GM12872 (cell line): Measurements from ENCODE around the gene CD160.

ENCODE experiments used
- TF ChIP-seq, protein P1 (sequence below): IDR thresholded peaks from 3 replicates; pipeline ENCODE4 v1.5.1; 2011; ENCODE audit warnings: low read depth, mild to moderate bottlenecking, low read length, moderate library complexity; ENCODE audit not compliant: insufficient read depth

CD160 gene

DNA sequence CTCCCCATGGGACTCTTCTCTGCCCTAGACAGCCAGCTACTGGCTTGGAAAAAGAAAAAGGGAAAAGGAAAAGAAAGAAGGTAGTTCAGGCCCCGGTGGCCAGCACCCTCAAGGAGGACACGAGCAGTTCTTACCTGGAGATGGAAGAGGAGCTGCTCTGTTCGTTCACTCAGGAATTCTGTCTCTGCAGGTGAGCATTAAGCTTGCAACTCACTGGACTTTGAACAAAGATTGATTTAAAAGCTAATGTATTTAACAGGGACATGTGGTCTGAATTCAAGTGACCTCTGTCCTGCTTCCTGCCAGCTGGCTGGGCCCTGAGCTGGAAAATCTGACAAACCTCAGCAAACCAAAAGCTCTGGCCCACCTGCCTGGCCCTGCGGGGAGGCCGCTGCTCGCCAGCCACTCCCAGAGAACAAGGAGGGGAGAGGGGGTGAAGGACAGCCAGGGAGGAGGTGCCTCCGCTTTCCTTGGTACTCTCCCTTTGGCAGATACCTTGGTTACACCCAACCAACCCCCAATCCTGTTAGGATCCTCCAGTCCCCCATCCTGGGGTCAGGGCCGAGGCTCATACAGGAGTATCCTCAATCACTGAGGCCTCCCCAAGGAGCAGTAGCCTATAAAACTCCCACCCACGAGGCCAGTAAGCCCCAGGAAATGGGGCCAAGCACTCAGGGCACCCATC is 12.0 kb upstream of the CD160 start, which contains the start of gene PDZK1:
Gene PDZK1, minus strand, starts transcription at position 186 of the 685 bp plus-strand sequence. CDS start 19,347 bp downstream, outside the sequence.
- TF ChIP-seq, protein P1, sequence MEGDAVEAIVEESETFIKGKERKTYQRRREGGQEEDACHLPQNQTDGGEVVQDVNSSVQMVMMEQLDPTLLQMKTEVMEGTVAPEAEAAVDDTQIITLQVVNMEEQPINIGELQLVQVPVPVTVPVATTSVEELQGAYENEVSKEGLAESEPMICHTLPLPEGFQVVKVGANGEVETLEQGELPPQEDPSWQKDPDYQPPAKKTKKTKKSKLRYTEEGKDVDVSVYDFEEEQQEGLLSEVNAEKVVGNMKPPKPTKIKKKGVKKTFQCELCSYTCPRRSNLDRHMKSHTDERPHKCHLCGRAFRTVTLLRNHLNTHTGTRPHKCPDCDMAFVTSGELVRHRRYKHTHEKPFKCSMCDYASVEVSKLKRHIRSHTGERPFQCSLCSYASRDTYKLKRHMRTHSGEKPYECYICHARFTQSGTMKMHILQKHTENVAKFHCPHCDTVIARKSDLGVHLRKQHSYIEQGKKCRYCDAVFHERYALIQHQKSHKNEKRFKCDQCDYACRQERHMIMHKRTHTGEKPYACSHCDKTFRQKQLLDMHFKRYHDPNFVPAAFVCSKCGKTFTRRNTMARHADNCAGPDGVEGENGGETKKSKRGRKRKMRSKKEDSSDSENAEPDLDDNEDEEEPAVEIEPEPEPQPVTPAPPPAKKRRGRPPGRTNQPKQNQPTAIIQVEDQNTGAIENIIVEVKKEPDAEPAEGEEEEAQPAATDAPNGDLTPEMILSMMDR, result no peak

DNA sequence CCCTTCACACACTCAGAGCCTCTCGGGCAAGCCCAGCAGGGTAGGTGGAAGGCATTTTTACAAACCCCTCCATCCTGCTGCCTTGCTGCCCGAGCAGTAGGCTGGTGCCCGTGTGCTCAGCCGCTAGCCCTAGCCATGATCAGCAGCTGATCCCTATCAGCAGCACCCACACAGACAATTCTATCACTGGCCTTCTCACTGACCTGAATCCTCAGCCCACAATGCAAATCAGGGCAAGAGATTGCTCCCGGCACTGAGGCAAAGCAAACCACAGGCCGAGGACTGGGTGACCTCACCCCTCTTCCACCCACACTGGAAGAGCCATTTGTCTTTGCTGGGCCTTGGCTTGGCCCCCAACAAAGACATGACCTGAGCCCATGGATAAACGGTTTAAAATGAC is 11.2 kb upstream of the CD160 start:
- TF ChIP-seq, protein P1, result no peak

DNA sequence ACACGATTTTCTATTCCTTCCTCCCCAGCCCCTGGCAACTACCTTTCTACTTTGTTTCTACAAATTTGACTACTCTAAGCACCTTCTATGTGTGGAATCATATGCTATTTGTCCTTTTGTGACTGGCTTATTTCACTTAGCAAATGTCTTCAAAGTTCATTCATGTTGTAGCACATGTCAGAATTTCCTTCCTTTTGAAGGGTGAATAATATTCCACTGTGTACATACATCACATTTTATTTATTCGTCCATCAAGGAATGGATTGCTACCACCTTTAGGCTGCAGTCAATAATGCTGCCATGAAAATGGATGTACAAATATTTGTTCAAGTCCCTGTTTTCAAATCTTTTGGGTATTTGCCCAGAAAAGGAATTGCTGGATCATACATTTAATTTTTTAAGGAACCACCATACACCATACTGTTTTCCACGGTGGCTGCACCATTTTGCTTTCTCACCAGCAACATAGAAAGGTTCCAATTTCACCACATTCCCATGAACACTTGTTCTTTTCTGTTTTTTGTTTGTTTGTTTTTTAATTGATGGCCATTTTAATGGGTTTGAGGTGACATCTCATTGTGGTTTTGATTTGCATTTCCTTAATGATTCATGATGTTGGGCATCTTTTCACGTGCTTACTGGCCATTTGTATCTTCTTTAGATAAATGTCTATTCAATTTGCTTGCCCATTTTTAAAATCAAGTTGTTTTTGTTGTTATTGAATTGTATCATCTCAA is 8.8 kb upstream of the CD160 start:
- TF ChIP-seq, protein P1, result no peak

DNA sequence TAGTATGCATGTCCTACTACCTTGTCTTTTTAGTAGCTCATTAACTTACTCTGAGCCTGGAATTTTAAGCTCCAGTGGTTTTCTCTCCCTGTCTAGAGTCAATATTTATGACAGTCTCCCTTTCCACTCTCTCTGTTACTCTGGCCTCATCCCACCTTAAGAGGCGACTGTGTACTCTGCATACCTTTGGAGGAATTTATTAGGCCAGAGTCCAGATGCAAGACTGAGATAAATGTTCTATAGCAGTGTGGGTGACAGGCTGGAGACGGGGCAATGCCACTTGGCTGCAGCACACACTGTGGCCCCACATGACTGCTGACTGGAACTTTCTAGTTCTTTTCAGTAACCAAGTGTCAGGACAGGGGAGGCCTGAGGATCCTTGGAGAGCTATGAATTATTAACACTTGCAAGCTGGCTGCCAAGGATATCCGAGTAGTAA is 8.1 kb upstream of the CD160 start:
- TF ChIP-seq, protein P1, result no peak

DNA sequence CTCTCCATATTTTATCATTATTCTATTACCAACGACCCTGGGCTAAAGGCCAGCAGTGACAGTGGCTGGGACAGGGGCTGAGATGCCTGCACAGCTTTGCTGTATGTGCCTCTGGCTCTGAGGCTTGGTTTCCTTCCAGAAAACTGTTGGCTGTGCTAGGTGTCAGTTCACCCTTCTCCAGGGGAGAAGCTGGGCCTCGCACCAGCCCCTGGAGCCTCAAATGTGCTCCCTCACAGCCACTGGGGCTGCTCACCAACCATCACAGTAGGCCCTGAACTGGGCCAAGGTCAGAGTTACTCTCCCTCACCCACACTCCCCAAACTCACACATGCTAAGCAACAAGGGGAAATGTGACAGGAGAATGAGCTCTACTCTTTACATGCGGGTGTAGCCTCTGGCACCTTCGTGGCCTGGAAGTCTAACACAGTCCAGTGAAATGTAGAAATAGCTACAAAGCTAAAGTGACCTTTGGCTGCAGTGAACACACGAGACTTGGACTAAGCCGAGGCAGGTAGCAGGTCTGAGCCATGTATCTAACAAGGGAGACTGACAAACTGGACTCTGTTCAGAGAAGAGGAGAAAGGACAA is 4.7 kb upstream of the CD160 start:
- TF ChIP-seq, protein P1, result no peak

DNA sequence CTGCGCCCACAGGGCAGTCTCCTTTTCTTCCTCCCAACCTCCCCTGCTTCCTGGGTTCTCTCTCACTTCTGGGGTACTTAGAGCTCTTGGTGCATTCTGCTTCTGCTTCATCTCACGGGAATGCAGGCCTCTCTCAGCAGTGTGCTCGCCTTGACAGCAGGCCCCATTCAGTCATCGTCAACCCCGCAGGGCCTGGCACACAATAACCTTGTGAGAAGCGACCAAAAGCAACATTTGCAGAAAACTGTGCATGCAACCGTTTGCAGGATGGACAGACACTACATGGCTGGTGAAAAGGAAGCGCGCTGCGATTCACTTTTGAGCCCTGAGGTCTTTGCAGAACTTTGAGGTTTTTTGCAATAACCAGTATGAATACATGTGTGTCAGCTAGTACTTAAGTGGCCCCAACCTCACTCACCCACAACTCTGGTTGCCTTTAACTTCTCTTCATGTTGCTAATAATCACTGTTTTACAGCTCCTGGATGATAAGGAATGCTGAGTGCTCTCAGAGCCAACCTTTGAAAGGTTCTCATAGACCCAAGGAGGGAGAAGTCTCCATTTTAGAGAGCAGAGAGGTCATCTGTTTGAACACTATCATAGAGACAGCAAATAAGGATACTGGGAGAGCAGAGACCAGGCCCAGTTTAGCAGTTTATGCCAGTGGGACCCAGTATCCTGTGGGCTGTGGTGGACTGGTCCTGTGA is 2.5 kb upstream of the CD160 start:
- TF ChIP-seq, protein P1, result no peak

DNA sequence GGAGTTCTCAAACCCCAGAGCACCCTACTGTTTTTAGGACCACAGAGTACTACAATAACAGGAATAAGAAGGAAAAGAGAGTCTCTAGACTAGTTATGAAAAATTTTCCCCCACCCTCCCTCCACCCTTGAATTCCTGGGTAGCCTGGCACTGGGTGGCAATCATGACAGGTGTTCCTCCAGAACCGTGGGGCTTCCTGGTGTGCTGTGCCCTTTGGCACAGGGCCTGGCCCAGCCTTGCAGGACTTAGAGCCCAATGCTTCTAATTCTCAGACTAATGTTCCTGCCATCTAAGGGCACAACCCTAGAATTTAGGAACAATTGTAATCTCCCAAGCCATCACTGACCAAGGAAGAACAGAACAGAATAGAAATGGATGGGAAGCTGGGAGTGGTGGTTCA is 1.5 kb upstream of the CD160 start:
- TF ChIP-seq, protein P1, result no peak
